Fibroblast of skin of left quadriceps (primary cell): ENCODE measurements around the gene APOL5.

Experiments
- DNase-seq, 2 experiments: peaks; one replicate each; pipeline ENCODE4 v3.0.0-alpha.2; 2013; ENCODE audit warnings: low read depth in 2 of 2

Gene APOL5

DNA sequence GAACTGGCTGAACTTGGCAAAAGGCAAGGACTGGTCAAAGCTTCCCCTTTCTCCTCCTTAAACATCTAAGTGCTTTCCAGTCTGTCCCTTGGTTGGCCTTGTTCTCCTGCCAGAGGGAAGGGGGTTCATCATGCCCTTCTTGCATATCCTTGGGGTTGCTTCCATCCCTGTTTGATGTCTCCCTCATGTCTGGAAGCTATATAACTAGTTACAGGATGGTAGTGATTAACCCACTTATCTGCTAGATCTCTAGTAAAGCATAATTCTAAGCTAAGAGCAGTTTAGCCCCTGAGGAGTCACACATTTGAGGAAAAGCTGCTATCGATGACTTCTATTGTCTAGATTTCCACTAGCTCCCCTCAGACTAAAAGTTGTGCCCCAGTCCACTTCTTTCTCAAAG, 22.9 kb downstream of the APOL5 start:
- DNase-seq, result no peak

DNA sequence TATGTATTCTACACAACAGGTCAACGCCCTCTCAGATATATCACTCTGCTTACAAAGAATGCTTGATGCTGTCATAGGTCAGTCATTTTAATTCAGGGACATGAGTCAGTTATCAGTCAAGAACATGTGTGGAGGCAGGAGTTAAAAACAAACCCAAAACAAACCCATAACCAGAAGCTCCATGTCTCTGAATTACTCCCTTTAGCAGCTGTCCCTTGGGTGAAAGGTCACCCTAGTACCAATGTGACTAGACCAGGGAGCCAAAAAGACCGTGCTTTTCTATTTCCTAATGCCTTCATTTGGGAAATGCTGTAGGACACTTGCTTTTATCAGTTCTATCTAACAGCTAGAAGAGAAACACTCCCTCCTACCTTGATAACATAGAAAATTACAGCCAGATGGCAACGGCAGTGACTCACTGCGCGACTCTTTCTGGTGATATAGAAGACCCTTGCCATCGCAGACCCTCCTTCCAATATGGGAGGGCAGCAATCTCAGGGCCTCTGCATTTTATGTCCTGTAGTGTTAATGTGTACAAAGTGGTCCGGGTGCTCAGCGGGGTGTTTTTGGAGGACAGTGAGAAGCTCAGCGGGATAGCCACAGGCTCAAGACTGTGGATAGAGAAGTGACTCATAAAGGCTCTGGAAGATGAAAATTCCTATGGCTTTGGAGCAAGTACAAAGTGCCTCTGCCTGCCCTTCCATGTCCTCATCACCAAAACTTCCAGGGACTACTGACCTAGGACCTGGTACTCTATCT, 24.8 kb downstream of the APOL5 start:
- peak; percentile 45 to 49 for DNase-seq

DNA sequence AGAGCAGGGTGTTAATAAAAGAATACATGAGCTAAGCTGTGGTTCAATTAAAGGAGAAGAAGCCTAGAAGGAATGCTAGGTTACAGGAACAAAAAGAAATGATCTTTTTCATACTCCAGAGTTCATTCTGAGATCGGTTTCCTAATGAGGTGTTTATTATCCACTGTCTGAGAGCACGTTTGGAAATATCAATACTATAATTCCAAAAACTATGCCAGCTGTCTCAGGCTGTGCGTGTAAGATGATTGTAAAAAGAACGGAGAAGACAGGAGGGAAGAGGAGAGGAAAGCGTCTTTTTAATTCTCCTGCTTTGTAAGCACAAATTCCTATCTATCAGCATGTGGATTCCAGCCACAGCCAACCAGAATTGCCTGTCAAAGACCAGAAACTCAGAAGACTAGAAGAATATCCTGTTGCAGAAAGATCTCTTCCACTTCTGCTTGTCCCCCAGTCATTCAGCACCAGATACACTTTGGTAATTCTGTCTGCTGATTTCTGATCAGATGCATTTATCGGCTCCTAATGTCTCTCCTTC, 25.7 kb downstream of the APOL5 start:
- DNase-seq, result peak in 1 of 2 experiments; percentile 12

DNA sequence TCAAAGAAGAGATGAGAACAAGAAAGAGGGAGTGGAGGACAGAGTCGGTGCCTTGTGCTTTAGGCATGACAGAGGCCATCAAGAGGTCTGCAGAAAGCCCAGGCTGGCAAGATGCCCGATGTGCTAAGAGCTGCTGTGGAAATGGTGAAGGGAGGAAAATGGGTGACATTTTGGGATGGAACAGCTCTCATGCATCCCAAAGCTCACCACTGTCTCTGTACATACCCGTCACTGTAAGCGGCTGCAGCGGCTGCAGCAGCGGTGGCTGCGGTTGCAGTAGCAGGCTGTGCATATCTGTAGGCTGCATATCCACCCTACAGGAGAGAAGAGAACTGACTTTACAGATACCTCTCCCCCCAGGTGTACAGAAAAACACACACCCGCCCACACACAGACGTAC, 28.6 kb downstream of the APOL5 start:
- DNase-seq, result no peak

DNA sequence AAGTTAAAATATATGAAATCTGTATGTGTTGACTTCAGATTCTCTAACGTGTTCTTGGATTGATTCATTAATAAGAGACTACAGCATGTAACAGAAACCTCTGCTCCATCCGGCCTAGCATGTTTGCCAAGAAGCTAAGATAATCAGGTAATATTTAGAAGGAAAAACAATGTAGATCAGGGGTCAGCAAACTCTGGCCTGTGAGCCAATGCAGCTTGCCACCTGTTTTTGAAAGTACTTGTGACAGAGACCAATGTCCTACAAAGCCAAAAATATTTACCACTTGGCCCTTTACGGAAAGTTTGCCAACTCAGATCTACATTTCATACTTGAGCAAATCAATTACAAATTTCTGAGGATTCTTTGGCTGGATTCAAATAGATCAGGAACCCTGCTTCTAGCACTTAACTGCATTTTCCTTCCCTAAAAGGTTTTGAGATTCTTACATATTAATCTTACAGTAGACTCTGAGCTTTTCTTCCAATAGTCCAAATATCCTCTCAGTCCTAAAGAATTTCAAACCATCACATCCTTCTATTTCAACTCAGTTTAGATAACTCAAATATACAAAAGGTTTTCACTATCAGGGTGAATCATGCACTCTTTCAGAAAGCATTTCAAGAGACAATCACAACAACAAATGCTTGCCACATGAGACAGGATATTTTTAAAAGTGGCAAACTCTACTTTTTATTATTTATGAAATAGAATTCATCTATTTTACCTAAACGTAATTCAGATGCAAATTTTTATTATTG, 29.5 kb downstream of the APOL5 start:
- no peak for DNase-seq

- peak in 1 of 2 experiments; percentile 16 for DNase-seq
Observed at GRCh38 chr22:35749808-35750207, 32.1 kb downstream of the APOL5 start.

GRCh38 chr22:35752006-35752862, 34.6 kb downstream of the APOL5 start:
- DNase-seq, result no peak

GRCh38 chr22:35752863-35753189, 35.2 kb downstream of the APOL5 start:
- DNase-seq, result no peak

DNA sequence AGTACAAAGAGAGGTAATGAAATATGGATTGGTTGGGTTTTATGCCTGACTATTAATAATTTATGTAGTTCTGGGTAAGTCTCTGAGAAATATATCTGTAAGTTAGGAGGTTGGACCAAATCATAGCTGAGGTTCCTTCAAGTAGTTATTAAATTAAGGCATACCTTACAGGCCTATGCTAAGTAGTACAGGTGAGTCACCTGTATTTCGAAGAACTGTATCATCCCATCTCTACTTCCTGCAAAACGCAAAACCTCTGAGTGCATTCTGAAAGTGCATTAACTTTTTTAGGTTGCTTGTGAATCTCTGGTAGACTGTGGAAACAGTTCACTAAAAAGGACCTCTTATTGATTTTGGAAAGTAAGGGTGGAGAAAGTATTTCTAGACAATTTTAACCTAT, 37.1 kb downstream of the APOL5 start:
- DNase-seq, result no peak

- DNase-seq, result no peak
Observed at GRCh38 chr22:35756722-35757121, 39.0 kb downstream of the APOL5 start.

DNA sequence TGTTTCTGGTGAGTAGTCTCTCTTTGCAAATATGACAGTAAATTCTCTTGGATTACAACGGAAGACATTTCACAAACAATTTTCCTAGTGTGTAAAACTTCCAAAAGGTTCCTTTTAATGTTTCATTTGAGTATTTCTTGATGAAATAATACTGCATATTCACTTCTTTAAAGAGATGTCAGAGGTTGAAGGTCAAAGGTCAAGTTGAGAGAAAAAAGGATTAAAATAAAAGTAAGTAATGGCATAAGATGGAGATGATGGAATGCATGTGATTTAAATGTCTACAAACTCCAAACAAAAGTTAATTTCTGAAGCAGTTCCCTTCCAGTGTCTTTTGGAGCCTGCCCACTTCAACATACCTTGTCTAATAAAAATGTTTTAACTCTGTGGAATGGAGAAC, 40.7 kb downstream of the APOL5 start:
- DNase-seq, result no peak

GRCh38 chr22:35761037-35761436, 43.4 kb downstream of the APOL5 start:
- DNase-seq, result no peak

GRCh38 chr22:35766654-35767580, 49.2 kb downstream of the APOL5 start:
- DNase-seq, result no peak

DNA sequence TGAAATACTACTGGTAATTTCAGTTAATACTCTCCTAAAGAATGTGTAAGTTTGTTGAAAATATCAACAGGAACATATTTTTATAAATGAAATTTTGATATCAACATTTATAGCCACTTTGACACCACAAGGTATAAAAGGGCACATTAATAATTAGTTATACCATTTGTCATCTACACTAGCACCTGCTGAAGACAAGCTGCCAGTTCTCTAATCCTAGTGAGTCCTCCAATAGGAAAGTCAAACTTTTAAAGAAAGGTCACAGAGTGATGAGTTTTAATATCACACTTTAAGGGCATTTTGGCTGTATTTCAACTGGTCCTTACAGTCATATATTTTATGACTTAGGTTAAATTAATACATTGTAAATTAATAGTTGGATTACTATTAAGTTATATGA, 52.3 kb downstream of the APOL5 start:
- no peak for DNase-seq

DNA sequence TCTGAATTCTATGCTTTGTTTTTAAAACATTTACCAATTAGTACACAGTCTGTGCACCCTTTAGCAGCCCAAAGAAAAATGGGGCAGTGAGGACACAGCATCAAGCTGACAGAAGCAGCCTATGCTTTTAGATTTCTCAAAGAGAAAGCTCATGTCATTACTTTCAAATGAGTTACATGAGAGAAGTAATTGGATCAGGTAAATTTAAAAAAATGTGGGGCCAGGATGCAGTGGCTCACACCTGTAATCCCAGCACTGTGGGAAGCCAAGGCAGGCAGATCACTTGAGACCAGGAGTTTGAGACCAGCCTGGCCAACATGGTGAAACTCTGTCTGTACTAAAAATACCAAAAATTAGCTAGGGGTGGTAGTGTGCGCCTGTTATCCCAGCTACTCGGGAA, 57.7 kb downstream of the APOL5 start:
- DNase-seq, result no peak

DNA sequence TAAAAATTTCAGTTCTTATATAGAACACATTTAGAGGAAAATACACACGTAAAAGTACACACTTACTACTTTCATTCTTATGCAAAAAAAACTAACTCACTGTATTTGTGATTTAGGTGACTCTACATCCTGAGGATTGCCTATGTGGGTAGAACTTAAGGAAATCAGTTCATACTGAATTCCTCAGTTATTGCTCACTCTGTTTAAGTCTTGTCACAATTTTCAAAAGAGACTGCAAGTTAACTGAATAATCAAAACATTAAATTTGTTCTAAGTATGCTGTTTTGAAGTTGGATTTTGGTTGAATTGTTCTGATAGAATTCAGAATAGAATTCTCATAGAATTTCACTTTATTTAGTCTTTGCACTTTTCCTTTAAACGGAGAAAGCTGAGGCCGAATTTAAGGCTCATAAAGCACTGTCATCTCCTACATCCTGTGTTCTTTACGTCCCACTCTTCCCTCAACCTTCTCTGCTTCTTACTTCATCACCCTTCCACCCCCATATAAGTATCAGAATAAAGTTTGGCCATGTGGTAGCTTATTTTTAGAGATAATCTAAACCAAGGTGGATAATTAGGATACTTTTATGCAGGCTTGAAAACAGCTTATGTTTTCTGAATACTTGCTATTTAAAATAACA, 59.8 kb downstream of the APOL5 start:
- DNase-seq, result peak; percentile 56 to 59
